Measurements from ENCODE around the gene SLC26A2.

GRCh38 chr5:149912226-149912871 lies 48.2 kb upstream of the SLC26A2 start:
- TF ChIP-seq CTCF (conservative IDR thresholded peaks at IDR 0.05; ENCODE audit: low read depth, low read length) (no peak), EZH2phosphoT487 (IDR thresholded peaks at IDR 0.05; ENCODE audit: borderline replicate concordance, low read length) (no peak)

Measured in PC-3 (cell line).